ENCODE measurements around the gene POLRMT. TPM values are rescaled to one million over a fixed set of nuclear protein-coding genes. Genes with fewer than 3 reads are reported as not detected.

Gene POLRMT
- total RNA-seq (2022; extraction: Qiagen RNA extraction; ENCODE audit: low read depth), result 64.0 to 104 TPM (median 94.3 TPM) in 5 replicates

DNA sequence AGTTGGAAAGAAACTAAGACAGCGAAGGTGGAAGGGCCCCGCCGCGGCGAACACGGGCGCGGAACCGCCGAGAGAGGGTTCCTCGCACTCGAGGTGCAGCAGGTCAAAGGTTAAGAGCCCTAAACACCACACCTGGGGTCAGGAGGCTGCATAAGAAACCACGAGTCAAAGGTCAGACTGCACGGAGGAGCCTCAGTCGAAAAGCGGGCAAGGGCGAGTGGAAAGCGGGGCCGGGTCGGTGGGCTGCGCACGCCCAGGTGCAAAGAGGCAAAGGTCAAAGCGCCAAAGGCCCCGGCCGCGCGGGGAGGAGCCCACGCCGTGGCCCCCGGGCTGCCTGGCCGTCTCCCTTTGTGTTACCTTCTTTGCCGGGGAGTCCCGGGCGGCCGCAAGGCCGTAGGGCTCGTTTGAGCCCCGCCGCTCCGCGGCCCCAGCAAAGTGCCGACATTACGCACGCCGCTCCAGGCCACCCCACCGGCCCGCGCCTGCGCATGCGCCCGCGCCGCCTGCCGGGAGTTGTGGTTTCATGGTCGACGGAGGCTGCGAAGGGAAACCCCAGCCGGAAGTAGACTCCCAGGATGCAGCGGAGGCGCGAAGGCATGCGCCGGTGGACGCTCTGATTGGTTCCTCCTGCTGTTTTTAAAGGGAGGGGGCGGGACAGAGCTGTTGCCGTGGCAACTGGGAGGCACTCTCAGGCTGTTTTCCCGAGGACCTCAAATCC lies at the start of gene POLRMT:
Gene POLRMT, minus strand, starts transcription at position 470 of the 718 bp plus-strand sequence. Its CDS starts 25 bp downstream, at position 445.

DNA sequence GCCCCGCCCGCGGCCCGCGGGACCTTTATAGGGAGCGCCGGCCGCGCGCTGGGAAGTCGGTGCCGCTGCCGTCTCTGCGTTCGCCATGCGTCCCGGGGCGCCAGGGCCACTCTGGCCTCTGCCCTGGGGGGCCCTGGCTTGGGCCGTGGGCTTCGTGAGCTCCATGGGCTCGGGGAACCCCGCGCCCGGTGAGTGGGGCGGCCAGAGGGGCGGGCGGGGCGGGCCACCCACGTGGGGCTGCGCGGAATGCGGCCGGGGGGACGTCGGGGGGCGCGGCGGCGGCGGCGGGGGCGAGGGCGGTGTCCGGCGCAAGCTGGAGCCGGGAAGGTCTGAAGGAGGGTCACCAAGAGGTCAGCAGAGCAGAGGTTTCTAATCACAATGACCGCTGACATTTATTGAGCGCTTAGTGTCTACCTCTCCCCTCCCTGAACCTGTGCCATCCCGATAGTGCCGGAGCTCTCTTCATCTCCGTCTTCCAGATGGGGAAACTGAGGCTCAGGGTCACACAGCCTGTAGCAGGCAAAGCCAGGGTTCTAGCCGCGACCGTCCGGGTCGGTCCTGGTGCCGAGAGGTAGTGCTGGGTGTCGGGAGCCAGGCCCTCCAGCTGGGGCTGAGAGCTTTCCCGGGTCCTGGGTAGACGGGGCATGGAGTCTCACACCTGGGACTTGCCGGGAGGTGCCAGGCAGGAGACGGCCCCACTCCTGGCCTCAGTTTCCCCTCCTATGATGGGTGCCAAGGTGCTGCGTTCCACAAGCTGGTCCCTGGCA lies 43.2 kb upstream of the POLRMT start, which contains the start of gene FSTL3:
Gene FSTL3, plus strand, starts transcription at position 54 of the 767 bp plus-strand sequence. Its CDS starts 32 bp downstream, at position 86.

DNA sequence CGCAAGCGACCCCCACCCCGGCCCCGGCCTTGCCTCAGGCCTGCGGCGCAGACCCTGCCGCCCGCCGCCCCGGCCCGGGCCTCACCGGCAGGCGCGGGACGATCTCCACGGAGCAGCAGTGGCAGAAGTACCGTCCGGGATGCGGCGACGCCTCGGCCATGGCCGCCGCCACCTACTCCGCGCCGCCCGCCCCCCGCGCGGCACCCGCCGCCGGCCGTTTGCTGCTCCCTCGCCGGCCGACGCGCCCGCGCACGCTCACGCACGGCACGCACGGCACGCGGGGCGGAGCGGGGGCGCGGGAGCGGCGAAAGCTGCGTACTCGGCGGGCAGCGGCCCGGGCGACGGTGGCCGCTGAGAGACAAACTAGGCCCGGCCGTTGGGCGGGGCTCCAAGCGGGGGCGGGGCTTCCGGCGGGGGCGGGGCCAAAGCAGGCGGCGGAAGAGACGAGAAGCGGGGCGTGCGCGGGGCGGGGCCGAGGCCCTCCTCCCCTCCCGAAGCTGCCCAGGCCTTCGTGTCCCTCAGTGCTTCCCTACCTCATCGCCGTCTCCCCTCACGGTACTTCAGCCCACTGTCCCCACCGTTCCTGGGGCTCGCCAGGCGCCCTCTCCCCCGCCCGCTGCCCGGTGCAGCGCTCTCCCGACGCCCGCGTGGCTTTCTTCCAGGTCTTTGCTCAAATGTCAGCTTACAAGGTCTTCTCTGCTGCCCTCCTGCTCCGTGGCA lies 29.8 kb upstream of the POLRMT start, which contains the start of gene RNF126:
Gene RNF126, minus strand, starts transcription at position 253 of the 720 bp plus-strand sequence. Its CDS starts 93 bp downstream, at position 160.

DNA sequence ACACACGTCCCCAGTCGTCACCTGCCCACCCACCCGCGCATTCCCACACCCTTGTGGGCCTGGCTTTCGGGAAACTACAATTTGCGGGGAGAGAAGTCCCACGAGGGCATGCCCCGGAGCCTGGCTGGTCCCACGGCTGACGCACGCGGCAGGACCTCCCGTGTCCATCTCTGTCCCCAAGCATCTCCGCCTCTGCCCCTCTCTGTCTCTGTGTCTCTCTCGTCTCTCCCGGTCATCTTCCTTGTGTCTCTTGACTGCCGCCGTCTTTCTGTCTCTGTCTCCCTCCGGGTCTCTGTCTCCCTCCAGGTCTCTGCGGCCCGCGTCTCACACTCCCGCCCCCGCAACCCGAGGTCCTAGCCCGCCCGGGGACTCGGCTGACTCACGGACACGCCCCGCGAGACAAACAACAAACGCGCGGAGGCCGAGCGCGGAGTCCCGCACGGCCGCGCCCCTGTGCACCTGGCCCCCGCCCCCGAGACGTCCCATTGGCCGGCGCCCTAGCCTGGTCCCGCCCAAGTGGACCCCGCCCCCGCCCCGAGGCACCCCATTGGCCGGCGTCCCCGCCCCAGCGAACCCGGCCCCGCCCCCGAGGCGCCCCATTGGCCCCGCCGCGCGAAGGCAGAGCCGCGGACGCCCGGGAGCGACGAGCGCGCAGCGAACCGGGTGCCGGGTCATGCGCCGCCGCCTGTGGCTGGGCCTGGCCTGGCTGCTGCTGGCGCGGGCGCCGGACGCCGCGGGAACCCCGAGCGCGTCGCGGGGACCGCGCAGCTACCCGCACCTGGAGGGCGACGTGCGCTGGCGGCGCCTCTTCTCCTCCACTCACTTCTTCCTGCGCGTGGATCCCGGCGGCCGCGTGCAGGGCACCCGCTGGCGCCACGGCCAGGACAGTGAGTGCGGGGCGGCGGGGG lies 6.2 kb upstream of the POLRMT start, which contains the start of gene FGF22:
Gene FGF22, plus strand, starts transcription at position 627 of the 908 bp plus-strand sequence. Its CDS starts 47 bp downstream, at position 674.

DNA sequence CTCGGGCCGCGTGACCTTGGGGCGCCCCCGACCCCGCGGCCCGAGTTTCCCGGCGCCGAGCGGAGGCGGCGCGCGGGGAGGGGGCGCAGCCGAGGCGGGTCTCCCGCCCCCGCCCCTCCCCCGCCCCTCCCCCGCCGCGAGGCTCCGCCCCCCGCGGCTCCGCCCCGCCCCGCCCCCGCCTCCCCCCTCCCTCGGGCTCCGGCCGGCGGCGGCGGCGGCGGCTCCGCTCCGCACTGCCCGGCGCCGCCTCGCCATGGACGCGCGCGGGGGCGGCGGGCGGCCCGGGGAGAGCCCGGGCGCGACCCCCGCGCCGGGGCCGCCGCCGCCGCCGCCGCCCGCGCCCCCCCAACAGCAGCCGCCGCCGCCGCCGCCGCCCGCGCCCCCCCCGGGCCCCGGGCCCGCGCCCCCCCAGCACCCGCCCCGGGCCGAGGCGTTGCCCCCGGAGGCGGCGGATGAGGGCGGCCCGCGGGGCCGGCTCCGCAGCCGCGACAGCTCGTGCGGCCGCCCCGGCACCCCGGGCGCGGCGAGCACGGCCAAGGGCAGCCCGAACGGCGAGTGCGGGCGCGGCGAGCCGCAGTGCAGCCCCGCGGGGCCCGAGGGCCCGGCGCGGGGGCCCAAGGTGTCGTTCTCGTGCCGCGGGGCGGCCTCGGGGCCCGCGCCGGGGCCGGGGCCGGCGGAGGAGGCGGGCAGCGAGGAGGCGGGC lies 43.5 kb downstream of the POLRMT start, which contains the start of gene HCN2:
Gene HCN2, plus strand, starts transcription at position 189 of the 703 bp plus-strand sequence. Its CDS starts 65 bp downstream, at position 254.

DNA sequence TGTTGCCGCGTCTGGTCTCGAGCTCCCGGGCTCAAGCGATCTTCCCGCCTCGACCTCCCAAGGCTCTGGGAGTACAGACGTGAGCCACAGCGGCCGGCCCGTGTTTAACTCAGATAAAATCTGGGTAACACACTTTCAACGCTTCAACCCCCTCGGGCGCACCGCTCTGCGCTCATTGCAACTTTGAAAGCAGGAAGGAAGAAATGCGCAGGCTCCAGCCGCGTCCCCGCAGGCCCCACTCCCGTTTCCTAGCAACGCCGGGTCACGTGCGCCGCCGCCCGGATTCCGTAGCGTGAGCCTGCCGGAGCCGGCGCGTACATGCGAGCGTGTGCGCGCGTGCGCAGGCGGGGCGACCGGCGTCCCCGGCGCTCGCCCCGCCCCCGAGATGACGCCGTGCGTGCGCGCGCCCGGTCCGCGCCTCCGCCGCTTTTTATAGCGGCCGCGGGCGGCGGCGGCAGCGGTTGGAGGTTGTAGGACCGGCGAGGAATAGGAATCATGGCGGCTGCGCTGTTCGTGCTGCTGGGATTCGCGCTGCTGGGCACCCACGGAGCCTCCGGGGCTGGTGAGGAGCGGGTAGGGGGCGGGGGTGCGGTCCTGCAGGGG lies 61.1 kb downstream of the POLRMT start, which contains the start of gene BSG:
Gene BSG, plus strand, starts transcription at position 457 of the 603 bp plus-strand sequence. Its CDS starts 39 bp downstream, at position 496.

Other genes starting within 250 kb of the POLRMT start
- 0.22 to 0.60 TPM (median 0.58 TPM) in 5 replicates for gene C2CD4C, start 224.4 kb downstream of the POLRMT start, total RNA-seq (2022; extraction: Qiagen RNA extraction; ENCODE audit: low read depth)
- 0.82 to 1.1 TPM (median 0.95 TPM) in 5 replicates for gene SHC2, start 172.5 kb downstream of the POLRMT start, total RNA-seq (2022; extraction: Qiagen RNA extraction; ENCODE audit: low read depth)
- gene MADCAM1, start 137.1 kb downstream of the POLRMT start, total RNA-seq (2022; extraction: Qiagen RNA extraction; ENCODE audit: low read depth), result 0.17 to 0.42 TPM (median 0.31 TPM) in 5 replicates
- 10.7 to 15.7 TPM (median 14.1 TPM) in 5 replicates for gene TPGS1, start 126.0 kb downstream of the POLRMT start, total RNA-seq (2022; extraction: Qiagen RNA extraction; ENCODE audit: low read depth)
- gene CDC34, start 101.8 kb downstream of the POLRMT start, total RNA-seq (2022; extraction: Qiagen RNA extraction; ENCODE audit: low read depth), result 67.0 to 104 TPM (median 93.1 TPM) in 5 replicates
- 0.23 to 0.31 TPM (median 0.26 TPM) in 5 replicates for gene GZMM, start 89.5 kb downstream of the POLRMT start, total RNA-seq (2022; extraction: Qiagen RNA extraction; ENCODE audit: low read depth)
- 669 to 733 TPM (median 672 TPM) in 5 replicates for gene BSG, start 60.9 kb downstream of the POLRMT start, total RNA-seq (2022; extraction: Qiagen RNA extraction; ENCODE audit: low read depth)
- gene HCN2, start 43.7 kb downstream of the POLRMT start, total RNA-seq (2022; extraction: Qiagen RNA extraction; ENCODE audit: low read depth), result 30.9 to 43.9 TPM (median 36.4 TPM) in 5 replicates
- 0.32 to 0.97 TPM (median 0.76 TPM) in 5 replicates for gene FGF22, start 6.3 kb upstream of the POLRMT start, total RNA-seq (2022; extraction: Qiagen RNA extraction; ENCODE audit: low read depth)
- gene RNF126, start 29.7 kb upstream of the POLRMT start, total RNA-seq (2022; extraction: Qiagen RNA extraction; ENCODE audit: low read depth), result 59.2 to 69.6 TPM (median 63.5 TPM) in 5 replicates
- 126 to 139 TPM (median 135 TPM) in 5 replicates for gene FSTL3, start 42.9 kb upstream of the POLRMT start, total RNA-seq (2022; extraction: Qiagen RNA extraction; ENCODE audit: low read depth)
- gene PRSS57, start 61.9 kb upstream of the POLRMT start, total RNA-seq (2022; extraction: Qiagen RNA extraction; ENCODE audit: low read depth), result 0.09 to 0.31 TPM (median 0.12 TPM) in 4 of 5 replicates, not detected in the other
- gene PALM, start 75.4 kb upstream of the POLRMT start, total RNA-seq (2022; extraction: Qiagen RNA extraction; ENCODE audit: low read depth), result 11.5 to 17.0 TPM (median 13.6 TPM) in 5 replicates
- gene MISP, start 117.6 kb upstream of the POLRMT start, total RNA-seq (2022; extraction: Qiagen RNA extraction; ENCODE audit: low read depth), result 86.2 to 99.9 TPM (median 95.7 TPM) in 5 replicates
- 222 to 238 TPM (median 234 TPM) in 5 replicates for gene PTBP1, start 163.9 kb upstream of the POLRMT start, total RNA-seq (2022; extraction: Qiagen RNA extraction; ENCODE audit: low read depth)
- gene PLPPR3, start 188.4 kb upstream of the POLRMT start, total RNA-seq (2022; extraction: Qiagen RNA extraction; ENCODE audit: low read depth), result 1.9 to 4.8 TPM (median 3.8 TPM) in 5 replicates
- gene AZU1, start 194.3 kb upstream of the POLRMT start, total RNA-seq (2022; extraction: Qiagen RNA extraction; ENCODE audit: low read depth), result 0.14 to 0.34 TPM (median 0.22 TPM) in 4 of 5 replicates, not detected in the other
- 0.24 to 0.36 TPM (median 0.28 TPM) in 5 replicates for gene PRTN3, start 207.5 kb upstream of the POLRMT start, total RNA-seq (2022; extraction: Qiagen RNA extraction; ENCODE audit: low read depth)
- gene ELANE, start 218.8 kb upstream of the POLRMT start, total RNA-seq (2022; extraction: Qiagen RNA extraction; ENCODE audit: low read depth), result 0.13 to 0.17 TPM (median 0.14 TPM) in 3 of 5 replicates, not detected in the others
- 8.2 to 19.0 TPM (median 16.7 TPM) in 5 replicates for gene CFD, start 226.1 kb upstream of the POLRMT start, total RNA-seq (2022; extraction: Qiagen RNA extraction; ENCODE audit: low read depth)